ENCODE data around the gene ITGB3.

The ITGB3 gene

GRCh38 chr17:47299239-47299910 lies 45.7 kb downstream of the ITGB3 start:
- no peak for DNase-seq (ENCODE audit: low read depth in 2 of 2)

- no peak for DNase-seq (ENCODE audit: low read depth in 2 of 2)
These were observed 47.1 kb downstream of the ITGB3 start for GRCh38 chr17:47300718-47301117.

GRCh38 chr17:47301161-47301560 lies 47.5 kb downstream of the ITGB3 start:
- DNase-seq (ENCODE audit: low read depth in 2 of 2) = no peak

DNA sequence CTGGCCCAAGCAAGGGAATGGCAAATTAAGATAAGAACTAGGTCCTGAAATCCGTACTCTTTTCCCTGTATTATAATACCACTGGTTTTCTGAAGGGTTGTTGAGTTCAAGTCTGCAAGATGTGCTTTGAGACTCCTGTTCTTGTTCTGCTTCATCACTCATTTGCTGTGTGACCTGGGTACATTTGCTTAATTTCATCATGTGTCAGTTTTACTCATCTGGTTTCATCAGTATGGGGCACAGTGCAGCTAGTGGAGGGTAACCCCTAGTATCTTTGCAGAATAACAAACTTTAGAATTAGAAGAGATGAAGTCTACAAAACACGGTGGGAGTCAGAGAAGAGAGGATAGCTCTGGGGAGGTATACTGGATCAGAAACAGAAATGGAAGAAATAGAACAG lies 48.2 kb downstream of the ITGB3 start:
- DNase-seq (ENCODE audit: low read depth in 2 of 2) = no peak

DNA sequence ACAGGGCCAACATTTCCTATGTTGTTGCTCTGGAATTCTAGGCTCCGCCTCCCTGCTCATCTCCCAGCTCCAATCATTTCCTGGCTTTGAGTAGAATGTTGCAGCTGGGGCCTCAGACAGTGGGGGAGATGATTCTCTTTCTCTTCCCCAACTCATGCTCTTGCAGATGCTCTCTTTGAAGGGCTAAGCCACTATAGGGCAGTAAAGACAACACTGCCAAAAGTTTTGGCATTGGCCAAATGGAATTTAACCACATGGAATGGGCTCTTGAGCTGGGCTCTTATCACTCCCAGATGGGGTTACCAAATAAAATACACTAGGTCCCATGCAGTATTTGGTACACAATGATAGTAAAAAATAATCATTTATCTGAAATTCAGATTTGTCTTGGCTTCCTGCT lies 50.6 kb downstream of the ITGB3 start:
- DNase-seq (ENCODE audit: low read depth in 2 of 2) = no peak

DNA sequence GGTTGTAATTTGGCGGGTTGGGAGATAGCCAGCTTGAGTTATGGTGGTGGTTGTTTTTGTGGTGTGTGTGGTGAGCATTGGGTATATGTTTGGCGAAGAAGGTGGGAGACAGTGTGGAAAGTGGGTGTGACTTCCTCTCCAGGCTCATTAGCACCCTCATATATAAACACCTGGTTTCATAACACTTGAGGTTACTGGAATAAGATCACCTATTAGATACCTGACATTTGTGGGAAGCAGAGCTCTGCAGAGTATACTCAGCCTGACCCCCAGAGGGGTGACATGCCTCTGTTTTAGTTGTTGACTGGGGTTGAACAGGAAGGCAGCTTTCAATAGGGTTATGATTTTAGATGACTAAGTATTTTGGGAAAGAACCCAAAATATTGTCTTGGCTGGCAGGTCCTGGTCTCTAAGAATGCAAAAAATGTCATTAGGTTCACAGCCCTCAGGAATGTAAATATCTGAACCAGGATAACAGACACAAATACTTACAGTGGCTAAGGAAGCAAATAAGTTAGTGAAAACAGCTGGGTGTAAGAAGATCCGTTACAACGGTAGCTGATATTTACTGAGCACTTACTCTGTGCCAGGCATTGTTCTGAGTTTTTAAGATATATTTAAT lies 51.8 kb downstream of the ITGB3 start:
- DNase-seq (ENCODE audit: low read depth in 2 of 2) = no peak

DNA sequence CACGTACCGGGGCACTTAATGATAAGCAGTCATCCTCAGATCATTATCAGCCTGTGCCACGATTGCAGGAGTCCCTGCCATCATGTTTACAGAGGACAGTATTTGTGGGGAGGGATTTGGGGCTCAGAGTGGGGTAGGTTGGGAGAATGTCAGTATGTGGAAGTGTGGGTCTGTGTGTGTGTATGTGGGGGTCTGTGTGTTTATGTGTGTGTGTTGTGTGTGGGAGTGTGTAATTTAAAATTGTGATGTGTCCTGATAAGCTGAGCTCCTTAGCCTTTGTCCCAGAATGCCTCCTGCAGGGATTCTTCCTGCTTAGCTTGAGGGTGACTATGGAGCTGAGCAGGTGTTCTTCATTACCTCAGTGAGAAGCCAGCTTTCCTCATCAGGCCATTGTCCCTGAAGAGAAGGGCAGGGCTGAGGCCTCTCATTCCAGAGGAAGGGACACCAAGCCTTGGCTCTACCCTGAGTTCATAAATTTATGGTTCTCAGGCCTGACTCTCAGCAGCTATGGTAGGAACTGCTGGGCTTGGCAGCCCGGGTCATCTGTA lies 56.6 kb downstream of the ITGB3 start:
- no peak for DNase-seq (ENCODE audit: low read depth in 2 of 2)

DNA sequence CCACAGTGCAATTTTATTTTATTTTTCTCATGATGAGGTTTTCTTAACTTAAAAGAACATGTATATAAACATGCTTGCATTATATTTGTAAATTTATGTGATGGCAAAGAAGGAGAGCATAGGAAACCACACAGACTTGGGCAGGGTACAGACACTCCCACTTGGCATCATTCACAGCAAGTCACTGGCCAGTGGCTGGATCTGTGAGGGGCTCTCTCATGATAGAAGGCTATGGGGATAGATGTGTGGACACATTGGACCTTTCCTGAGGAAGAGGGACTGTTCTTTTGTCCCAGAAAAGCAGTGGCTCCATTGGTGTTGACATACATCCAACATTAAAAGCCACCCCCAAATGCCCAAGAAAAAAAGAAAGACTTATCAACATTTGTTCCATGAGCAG lies 57.8 kb downstream of the ITGB3 start:
- no peak for DNase-seq (ENCODE audit: low read depth in 2 of 2)

GRCh38 chr17:47315451-47316266 lies 62.0 kb downstream of the ITGB3 start:
- DNase-seq (ENCODE audit: low read depth in 2 of 2) = no peak

GRCh38 chr17:47316311-47316710 lies 62.7 kb downstream of the ITGB3 start:
- no peak for DNase-seq (ENCODE audit: low read depth in 2 of 2)

GRCh38 chr17:47317119-47317518 lies 63.5 kb downstream of the ITGB3 start:
- no peak for DNase-seq (ENCODE audit: low read depth in 2 of 2)

DNA sequence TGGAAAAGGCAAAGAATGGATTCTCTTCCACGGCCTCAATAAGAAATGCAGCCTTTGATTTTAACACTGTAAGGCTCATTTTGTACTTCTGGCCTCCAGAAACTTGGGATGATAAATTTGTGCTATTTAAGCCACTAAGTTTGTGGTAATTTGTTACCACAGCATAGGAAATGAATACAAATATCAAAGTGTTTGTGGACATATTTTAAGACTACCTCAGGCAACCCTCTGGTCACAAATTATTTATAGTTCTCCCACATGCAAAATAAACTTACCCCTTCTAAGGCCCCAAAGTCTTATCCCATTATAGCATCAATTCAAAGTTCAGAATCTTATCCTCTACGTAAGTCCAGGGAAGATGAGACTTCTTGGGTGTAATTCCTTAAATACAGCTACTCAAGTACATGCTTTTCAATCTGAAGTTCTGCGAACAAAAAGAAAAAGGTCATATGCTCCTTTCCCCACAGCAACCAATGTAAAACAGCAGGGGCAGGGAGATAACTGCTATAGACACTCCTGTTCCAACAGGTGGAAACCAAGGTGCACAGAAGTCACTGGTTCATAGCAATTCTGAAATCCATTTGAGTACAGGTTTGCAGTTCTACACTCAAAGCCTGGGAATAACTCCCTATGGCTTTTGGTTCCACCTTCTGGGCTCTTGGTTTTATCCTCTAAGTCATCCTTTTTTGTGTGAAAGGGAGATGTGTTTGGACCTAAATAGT lies 64.7 kb downstream of the ITGB3 start:
- DNase-seq (ENCODE audit: low read depth in 2 of 2) = no peak

DNA sequence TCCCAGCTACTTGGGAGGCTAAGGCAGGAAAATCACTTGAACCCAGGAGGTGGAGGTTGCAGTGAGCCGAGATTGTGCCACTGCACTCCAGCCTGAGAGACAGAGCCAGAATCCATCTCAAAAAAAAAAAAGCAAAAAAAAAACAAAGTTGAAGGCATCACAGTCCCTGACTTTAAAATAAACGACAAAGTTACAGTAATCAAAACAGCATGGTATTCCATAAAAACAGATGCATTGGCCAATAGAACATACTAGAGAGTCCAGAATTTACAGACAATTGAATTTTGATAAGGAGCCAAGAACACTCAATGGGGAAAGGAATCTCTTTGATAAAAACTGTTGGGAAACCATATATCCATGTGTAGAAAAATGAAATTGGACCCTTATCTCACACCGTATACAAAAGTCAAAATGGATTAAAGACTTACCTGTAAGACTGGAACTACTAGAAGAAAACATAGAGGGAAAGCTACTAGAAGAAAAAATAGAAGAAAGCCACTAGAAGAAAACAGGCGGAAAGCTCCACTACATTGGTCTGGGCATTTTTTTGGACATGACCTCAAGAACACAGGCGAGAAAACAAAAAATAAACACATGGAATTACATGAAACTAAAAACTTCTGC lies 67.4 kb downstream of the ITGB3 start:
- DNase-seq (ENCODE audit: low read depth in 2 of 2) = no peak

DNA sequence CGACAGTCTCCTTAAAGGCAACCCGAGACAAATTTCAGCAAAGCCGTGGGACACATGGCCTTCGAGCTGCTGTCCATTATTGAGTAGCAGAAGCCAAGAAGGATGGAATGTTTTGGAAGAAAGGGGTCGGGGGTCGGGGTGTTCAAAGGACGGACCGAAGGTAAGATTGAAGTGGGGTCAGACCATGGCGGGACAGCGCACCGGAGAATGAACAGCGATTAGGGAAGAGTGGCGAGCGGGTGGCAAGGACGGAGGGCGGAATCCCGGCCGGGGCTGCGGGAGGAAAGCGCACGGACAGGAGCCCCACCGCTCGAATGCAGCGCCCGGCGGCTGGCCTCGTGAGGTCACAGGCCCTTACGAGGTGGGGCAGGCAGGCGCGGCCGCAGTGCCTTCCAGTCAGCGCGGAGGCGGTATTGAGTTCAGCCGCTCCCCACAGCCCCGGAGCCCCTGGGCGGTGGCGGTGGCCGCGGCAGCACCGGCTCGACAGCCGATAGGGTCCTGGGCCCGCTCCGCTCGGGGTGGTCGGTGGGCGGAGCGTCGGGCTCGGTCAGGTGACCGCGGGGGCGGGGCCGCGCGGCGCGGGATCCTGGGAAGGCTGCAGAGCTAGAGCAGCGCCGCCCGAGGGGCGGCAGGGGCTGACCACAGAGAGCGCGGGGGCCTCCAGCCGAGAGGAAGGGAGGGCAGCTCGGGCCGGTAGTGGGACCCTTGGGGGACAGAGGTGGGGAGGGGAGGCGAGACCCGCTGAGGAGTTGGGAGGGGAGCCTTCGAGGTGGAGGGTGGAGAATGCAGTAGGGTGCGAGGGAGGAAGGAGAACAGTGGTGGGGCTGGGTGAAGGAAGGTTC lies 70.0 kb downstream of the ITGB3 start, which contains the start of gene EFCAB13:
Gene EFCAB13, plus strand, starts transcription at position 574 of the 842 bp plus-strand sequence. CDS start 4,399 bp downstream, outside the sequence.
- DNase-seq (ENCODE audit: low read depth in 2 of 2) = peak; percentile 57 to 77

DNA sequence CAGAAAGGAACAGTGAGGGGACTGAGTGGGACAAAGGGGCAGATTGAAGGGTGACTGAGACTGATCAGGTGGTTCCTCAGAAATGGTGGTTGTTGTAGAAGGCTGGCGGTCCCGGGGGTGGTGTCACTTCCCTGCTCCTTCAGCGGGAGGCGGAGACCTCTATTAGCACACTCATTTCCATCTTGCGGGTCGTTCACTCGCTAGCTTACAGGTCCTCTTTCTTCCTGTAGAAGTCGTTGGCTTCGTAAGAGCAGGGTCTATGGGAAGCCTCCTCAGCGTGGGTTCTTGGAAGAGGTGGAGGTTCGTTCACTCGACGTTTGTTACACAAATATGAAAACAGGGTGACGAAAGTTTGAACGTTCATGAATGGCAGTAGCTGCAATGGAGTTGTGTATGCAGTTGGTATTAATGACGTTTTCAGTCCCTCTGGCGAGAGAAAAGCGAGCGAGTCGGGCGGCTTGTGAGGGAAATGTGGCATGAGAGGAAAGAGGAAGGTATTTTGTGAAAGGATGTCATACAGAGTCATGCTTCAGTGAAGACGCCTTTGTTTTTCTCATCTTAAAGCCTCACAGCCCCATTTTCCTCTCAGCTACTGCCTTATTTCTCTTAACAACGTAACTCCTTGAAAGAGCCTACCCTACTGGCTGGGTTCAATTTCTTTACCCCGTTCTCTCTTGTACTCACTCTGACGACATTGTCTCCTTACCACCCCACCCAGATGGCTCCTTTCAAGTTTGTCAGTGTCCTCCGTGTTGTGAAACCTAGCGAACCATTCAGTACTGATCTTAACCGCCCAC lies 70.8 kb downstream of the ITGB3 start:
- peak; percentile 11 to 35 for DNase-seq (ENCODE audit: low read depth in 2 of 2)

GRCh38 chr17:47325176-47325575 lies 71.5 kb downstream of the ITGB3 start:
- no peak for DNase-seq (ENCODE audit: low read depth in 2 of 2)

GRCh38 chr17:47330548-47330947 lies 76.9 kb downstream of the ITGB3 start:
- no peak for DNase-seq (ENCODE audit: low read depth in 2 of 2)

- no peak for DNase-seq (ENCODE audit: low read depth in 2 of 2)
These were observed 78.7 kb downstream of the ITGB3 start for GRCh38 chr17:47332287-47332686.

- DNase-seq (ENCODE audit: low read depth in 2 of 2) = no peak
These were observed 81.7 kb downstream of the ITGB3 start for GRCh38 chr17:47335101-47335936.

Measured in stimulated activated CD4-positive, alpha-beta T cell treated with anti-CD3 and anti-CD28 coated beads, Interleukin-1b, Interleukin-23, amount 100 ng/mL, for 4 hours (primary cell).